ENCODE results near the gene DLG2. TPM values are rescaled to one million over a fixed set of nuclear protein-coding genes. Genes with fewer than 3 reads are reported as not detected.

Gene DLG2
- total RNA-seq, 1 donor from 2014 or later: 5.1 TPM

DNA sequence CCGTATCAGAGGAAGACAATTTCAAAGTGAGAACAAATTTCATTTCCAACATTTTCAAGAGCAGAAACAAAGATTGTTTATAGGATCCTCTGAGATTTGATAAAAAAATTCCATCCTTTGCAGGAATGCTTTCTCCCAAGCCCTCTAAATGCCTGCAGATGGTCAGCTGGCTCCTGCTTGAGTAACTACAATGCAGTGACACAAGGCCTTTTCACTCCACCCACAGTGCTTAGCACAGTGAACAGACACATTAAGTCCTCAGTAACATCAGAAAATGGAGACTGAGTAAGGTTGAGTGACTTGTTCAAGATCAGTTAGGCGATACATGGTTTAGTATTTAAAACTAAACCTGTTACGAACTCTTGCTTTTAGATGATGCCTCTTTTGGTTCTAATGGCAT, 1813.8 kb downstream of the DLG2 start:
- no peaks in the 10 kb centered on the region for H3K9me3 Mint-ChIP-seq (ENCODE audit: unreplicated experiment)
- peaks cover 2% of the 10 kb centered on the region for H3K27me3 Mint-ChIP-seq (ENCODE audit: unreplicated experiment)
- TF ChIP-seq, protein P1, sequence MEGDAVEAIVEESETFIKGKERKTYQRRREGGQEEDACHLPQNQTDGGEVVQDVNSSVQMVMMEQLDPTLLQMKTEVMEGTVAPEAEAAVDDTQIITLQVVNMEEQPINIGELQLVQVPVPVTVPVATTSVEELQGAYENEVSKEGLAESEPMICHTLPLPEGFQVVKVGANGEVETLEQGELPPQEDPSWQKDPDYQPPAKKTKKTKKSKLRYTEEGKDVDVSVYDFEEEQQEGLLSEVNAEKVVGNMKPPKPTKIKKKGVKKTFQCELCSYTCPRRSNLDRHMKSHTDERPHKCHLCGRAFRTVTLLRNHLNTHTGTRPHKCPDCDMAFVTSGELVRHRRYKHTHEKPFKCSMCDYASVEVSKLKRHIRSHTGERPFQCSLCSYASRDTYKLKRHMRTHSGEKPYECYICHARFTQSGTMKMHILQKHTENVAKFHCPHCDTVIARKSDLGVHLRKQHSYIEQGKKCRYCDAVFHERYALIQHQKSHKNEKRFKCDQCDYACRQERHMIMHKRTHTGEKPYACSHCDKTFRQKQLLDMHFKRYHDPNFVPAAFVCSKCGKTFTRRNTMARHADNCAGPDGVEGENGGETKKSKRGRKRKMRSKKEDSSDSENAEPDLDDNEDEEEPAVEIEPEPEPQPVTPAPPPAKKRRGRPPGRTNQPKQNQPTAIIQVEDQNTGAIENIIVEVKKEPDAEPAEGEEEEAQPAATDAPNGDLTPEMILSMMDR (IDR thresholded peaks at IDR 0.05; ENCODE audit: unreplicated experiment): no peak
- no peaks in the 10 kb centered on the region for H3K36me3 Mint-ChIP-seq (ENCODE audit: low read depth, unreplicated experiment)
- H3K4me1 Mint-ChIP-seq (ENCODE audit: unreplicated experiment): peaks cover 8% of the 10 kb centered on the region
- no peak overlapping the region for H3K27ac Mint-ChIP-seq (ENCODE audit: unreplicated experiment)
- no peak for DNase-seq (ENCODE audit: low spot score)
- H3K4me3 Mint-ChIP-seq (ENCODE audit: unreplicated experiment): no peak overlapping the region

GRCh38 chr11:83809274-83809673, 1817.9 kb downstream of the DLG2 start:
- Mint-ChIP-seq H3K27ac (ENCODE audit: unreplicated experiment) (no peak overlapping the region), H3K36me3 (ENCODE audit: low read depth, unreplicated experiment) (no peaks in the 10 kb centered on the region), H3K4me3 (ENCODE audit: unreplicated experiment) (no peak overlapping the region), H3K27me3 (ENCODE audit: unreplicated experiment) (peaks cover 2% of the 10 kb centered on the region), H3K4me1 (ENCODE audit: unreplicated experiment) (peaks cover 19% of the 10 kb centered on the region), H3K9me3 (ENCODE audit: unreplicated experiment) (no peaks in the 10 kb centered on the region)
- TF ChIP-seq, protein P1 (IDR thresholded peaks at IDR 0.05; ENCODE audit: unreplicated experiment): no peak
- no peak for DNase-seq (ENCODE audit: low spot score)

DNA sequence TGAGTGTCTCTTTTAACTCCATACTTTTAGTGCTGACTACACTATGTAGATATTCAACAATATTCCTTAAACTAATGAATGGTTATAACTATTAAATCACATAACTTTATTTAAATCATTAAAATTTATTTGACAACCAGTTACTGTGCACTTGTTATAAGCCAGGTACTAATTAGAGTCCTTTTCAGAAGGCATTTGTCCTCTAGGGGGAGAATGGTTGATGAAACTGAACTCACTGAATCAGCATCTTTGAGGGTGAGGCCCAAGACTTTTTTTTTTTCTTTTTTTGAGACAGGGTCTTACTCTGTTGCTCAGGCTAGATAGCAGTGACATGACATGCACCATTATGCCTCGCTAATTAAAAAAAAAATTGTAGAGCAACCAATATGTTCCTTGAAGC, 1825.3 kb downstream of the DLG2 start:
- Mint-ChIP-seq H3K4me3 (ENCODE audit: unreplicated experiment) (no peak overlapping the region), H3K36me3 (ENCODE audit: low read depth, unreplicated experiment) (no peaks in the 10 kb centered on the region), H3K27ac (ENCODE audit: unreplicated experiment) (no peak overlapping the region), H3K9me3 (ENCODE audit: unreplicated experiment) (no peaks in the 10 kb centered on the region), H3K27me3 (ENCODE audit: unreplicated experiment) (no peaks in the 10 kb centered on the region), H3K4me1 (ENCODE audit: unreplicated experiment) (peaks cover 7% of the 10 kb centered on the region)
- TF ChIP-seq, protein P1 (IDR thresholded peaks at IDR 0.05; ENCODE audit: unreplicated experiment): no peak
- no peak for DNase-seq (ENCODE audit: low spot score)

- no peaks in the 10 kb centered on the region for H3K36me3 Mint-ChIP-seq (ENCODE audit: low read depth, unreplicated experiment)
- no peak overlapping the region for H3K4me3 Mint-ChIP-seq (ENCODE audit: unreplicated experiment)
Observed at GRCh38 chr11:83793310-83793709, 1833.8 kb downstream of the DLG2 start.

DNA sequence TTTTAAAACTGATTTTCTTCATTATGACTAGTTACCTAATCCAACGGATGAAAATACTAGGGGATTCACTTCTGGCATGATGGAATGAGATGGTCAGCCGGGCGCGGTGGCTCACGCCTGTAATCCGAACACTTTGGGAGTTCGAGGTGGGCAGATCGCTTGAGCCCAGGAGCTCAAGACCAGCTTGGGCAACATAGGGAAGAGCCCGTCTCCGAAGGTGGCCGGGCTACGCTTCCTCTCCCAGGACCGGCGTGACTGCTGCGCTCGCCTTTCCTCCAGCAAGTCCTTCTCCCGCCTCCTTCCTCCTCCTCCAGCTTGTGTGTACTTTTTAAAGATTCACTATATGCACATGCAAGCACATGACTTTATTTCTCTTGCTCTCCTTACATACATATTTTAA, 1835.6 kb downstream of the DLG2 start:
- DNase-seq (ENCODE audit: low spot score): no peak
- H3K27ac Mint-ChIP-seq (ENCODE audit: unreplicated experiment): no peak overlapping the region
- H3K36me3 Mint-ChIP-seq (ENCODE audit: low read depth, unreplicated experiment): no peaks in the 10 kb centered on the region
- H3K27me3 Mint-ChIP-seq (ENCODE audit: unreplicated experiment): no peaks in the 10 kb centered on the region
- TF ChIP-seq, protein P1 (IDR thresholded peaks at IDR 0.05; ENCODE audit: unreplicated experiment): no peak
- H3K4me3 Mint-ChIP-seq (ENCODE audit: unreplicated experiment): no peak overlapping the region
- no peaks in the 10 kb centered on the region for H3K9me3 Mint-ChIP-seq (ENCODE audit: unreplicated experiment)
- no peaks in the 10 kb centered on the region for H3K4me1 Mint-ChIP-seq (ENCODE audit: unreplicated experiment)

More at GRCh38 chr11:83793310-83793709, 1833.8 kb downstream of the DLG2 start:
- Mint-ChIP-seq H3K9me3 (ENCODE audit: unreplicated experiment) (no peaks in the 10 kb centered on the region), H3K4me1 (ENCODE audit: unreplicated experiment) (no peaks in the 10 kb centered on the region), H3K27ac (ENCODE audit: unreplicated experiment) (no peak overlapping the region), H3K27me3 (ENCODE audit: unreplicated experiment) (no peaks in the 10 kb centered on the region)
- DNase-seq (ENCODE audit: low spot score): no peak
- TF ChIP-seq, protein P1 (IDR thresholded peaks at IDR 0.05; ENCODE audit: unreplicated experiment): no peak
